Measurements from ENCODE around the gene FLNB.

DNA sequence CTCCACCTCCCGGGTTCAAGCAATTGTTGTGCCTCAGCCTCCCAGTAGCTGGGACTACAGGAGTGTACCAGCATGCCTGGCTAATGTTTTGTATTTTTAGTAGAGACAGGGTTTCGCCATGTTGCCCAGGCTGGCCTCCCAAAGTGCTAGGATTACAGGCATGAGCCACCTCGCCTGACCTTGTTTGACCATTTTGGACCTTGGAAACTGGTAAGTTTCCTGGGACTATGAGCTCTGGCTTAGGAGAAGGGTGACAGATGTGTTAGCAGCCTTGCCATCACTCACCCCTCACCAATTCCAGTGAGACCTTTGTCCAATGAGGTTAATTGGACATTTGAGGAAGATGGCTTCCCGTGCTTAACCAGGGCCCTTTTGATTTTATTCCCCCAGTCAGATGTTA is 182.7 kb downstream of the FLNB start:
- TF ChIP-seq, protein P1, sequence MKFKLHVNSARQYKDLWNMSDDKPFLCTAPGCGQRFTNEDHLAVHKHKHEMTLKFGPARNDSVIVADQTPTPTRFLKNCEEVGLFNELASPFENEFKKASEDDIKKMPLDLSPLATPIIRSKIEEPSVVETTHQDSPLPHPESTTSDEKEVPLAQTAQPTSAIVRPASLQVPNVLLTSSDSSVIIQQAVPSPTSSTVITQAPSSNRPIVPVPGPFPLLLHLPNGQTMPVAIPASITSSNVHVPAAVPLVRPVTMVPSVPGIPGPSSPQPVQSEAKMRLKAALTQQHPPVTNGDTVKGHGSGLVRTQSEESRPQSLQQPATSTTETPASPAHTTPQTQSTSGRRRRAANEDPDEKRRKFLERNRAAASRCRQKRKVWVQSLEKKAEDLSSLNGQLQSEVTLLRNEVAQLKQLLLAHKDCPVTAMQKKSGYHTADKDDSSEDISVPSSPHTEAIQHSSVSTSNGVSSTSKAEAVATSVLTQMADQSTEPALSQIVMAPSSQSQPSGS (tag by site-specific recombination; IDR thresholded peaks at IDR 0.05; ENCODE audit: low read depth): no peak
- TF ChIP-seq, protein P2, sequence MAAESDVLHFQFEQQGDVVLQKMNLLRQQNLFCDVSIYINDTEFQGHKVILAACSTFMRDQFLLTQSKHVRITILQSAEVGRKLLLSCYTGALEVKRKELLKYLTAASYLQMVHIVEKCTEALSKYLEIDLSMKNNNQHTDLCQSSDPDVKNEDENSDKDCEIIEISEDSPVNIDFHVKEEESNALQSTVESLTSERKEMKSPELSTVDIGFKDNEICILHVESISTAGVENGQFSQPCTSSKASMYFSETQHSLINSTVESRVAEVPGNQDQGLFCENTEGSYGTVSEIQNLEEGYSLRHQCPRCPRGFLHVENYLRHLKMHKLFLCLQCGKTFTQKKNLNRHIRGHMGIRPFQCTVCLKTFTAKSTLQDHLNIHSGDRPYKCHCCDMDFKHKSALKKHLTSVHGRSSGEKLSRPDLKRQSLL (tag by site-specific recombination; IDR thresholded peaks at IDR 0.05): no peak
- TF ChIP-seq, protein P3, sequence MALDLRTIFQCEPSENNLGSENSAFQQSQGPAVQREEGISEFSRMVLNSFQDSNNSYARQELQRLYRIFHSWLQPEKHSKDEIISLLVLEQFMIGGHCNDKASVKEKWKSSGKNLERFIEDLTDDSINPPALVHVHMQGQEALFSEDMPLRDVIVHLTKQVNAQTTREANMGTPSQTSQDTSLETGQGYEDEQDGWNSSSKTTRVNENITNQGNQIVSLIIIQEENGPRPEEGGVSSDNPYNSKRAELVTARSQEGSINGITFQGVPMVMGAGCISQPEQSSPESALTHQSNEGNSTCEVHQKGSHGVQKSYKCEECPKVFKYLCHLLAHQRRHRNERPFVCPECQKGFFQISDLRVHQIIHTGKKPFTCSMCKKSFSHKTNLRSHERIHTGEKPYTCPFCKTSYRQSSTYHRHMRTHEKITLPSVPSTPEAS (tag by site-specific recombination; IDR thresholded peaks at IDR 0.05): no peak
- TF ChIP-seq, protein P4, sequence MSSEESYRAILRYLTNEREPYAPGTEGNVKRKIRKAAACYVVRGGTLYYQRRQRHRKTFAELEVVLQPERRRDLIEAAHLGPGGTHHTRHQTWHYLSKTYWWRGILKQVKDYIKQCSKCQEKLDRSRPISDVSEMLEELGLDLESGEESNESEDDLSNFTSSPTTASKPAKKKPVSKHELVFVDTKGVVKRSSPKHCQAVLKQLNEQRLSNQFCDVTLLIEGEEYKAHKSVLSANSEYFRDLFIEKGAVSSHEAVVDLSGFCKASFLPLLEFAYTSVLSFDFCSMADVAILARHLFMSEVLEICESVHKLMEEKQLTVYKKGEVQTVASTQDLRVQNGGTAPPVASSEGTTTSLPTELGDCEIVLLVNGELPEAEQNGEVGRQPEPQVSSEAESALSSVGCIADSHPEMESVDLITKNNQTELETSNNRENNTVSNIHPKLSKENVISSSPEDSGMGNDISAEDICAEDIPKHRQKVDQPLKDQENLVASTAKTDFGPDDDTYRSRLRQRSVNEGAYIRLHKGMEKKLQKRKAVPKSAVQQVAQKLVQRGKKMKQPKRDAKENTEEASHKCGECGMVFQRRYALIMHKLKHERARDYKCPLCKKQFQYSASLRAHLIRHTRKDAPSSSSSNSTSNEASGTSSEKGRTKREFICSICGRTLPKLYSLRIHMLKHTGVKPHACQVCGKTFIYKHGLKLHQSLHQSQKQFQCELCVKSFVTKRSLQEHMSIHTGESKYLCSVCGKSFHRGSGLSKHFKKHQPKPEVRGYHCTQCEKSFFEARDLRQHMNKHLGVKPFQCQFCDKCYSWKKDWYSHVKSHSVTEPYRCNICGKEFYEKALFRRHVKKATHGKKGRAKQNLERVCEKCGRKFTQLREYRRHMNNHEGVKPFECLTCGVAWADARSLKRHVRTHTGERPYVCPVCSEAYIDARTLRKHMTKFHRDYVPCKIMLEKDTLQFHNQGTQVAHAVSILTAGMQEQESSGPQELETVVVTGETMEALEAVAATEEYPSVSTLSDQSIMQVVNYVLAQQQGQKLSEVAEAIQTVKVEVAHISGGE (tag by site-specific recombination; conservative IDR thresholded peaks at IDR 0.05; ENCODE audit: low read depth): no peak
- TF ChIP-seq ZNF274 (IDR thresholded peaks at IDR 0.05; ENCODE audit: low read length) (no peak), ZNF274 (tag by site-specific recombination; IDR thresholded peaks at IDR 0.05; ENCODE audit: borderline replicate concordance) (no peak), ZSCAN23 (tag by site-specific recombination; IDR thresholded peaks at IDR 0.05) (no peak)
- TF ChIP-seq, protein P5, sequence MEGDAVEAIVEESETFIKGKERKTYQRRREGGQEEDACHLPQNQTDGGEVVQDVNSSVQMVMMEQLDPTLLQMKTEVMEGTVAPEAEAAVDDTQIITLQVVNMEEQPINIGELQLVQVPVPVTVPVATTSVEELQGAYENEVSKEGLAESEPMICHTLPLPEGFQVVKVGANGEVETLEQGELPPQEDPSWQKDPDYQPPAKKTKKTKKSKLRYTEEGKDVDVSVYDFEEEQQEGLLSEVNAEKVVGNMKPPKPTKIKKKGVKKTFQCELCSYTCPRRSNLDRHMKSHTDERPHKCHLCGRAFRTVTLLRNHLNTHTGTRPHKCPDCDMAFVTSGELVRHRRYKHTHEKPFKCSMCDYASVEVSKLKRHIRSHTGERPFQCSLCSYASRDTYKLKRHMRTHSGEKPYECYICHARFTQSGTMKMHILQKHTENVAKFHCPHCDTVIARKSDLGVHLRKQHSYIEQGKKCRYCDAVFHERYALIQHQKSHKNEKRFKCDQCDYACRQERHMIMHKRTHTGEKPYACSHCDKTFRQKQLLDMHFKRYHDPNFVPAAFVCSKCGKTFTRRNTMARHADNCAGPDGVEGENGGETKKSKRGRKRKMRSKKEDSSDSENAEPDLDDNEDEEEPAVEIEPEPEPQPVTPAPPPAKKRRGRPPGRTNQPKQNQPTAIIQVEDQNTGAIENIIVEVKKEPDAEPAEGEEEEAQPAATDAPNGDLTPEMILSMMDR (tag by site-specific recombination; IDR thresholded peaks at IDR 0.05): no peak

Data from HEK293 (cell line).